HG02798 (cell line): ENCODE measurements around the gene GNAT3.

Experiments used
- ATAC-seq: cut with Tn5 transposase; IDR thresholded peaks from one replicate; pipeline ENCODE4 v1.9.1; 2021; ENCODE audit warnings: mild to moderate bottlenecking; ENCODE audit not compliant: unreplicated experiment, poor library complexity

Gene GNAT3

DNA sequence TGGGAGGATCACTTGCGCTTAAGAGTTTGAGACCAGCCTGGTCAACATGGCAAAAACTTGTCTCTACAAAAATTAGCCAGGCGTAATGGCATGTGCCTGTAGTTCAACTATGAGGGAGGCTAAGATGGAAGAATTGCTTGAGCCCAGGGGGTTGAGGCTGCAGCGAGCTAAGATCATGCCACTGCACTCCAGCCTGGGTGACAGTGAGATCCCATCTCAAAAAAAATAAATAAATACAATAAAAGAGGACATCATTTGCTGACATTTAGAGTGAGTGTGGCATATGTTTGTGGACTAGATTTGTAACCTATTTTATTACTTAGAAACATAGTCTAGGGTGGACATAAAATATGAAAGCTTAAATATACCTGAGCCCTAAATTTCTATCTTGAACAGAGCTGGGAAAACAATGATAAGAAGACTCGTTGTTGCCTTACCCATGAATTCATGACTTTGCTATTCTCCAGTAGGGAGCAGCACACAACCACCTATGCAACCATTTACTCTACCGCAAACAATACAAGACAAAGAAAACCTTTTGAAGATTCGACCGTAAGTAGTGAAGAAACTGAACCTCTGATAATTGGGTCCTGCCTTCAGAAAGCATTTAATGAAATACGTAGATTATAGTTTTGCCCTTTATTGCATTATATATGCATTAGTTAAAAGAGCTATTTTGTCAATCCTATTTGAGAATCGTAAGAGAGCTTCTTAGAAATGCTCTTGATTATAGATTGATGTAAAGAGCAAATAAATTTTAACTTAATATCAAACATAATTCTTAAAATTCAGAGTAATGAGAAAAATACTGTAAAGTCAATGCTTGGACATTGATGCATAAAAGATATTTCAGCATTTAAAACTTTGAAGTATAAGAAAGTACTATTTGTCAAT is 83.5 kb downstream of the GNAT3 start:
- no peak for ATAC-seq

DNA sequence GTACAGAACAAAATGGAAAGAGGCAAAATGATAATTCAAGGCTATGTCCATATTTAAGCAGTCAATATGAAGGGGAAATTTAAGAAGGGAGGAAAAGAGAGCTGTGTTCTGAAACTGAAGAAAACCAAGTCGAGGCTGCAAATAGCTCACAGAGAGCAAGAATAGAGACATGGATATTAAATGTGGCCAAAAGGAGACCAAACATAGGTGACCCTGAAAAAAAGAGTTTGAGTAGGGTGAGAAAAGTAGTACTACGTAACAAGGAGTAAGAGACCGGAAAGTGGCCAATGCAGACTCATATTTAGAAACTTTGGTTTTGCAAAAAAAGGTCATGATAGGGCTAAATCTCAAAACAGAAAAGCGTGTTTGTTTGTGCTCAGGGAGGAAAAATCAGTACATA is 84.6 kb downstream of the GNAT3 start:
- no peak for ATAC-seq

DNA sequence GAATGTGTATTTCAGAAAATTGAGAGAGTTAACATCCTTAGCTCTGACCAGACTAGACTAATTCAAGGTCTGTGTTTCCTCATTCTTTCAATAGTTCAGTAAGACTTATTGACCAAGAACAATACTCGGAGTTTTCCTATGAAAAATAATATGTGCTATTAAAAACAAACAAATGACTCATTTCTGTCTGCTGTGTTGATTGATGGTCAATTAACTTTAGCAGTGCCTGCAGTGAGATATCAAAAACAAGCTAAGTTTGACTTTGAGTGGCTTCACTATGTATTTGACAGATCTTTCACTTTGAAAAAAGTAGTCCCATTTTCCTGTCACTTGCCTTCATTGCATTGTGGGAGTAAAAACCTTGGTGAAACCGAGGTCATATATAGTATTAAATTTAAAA is 91.0 kb downstream of the GNAT3 start:
- ATAC-seq, result no peak

DNA sequence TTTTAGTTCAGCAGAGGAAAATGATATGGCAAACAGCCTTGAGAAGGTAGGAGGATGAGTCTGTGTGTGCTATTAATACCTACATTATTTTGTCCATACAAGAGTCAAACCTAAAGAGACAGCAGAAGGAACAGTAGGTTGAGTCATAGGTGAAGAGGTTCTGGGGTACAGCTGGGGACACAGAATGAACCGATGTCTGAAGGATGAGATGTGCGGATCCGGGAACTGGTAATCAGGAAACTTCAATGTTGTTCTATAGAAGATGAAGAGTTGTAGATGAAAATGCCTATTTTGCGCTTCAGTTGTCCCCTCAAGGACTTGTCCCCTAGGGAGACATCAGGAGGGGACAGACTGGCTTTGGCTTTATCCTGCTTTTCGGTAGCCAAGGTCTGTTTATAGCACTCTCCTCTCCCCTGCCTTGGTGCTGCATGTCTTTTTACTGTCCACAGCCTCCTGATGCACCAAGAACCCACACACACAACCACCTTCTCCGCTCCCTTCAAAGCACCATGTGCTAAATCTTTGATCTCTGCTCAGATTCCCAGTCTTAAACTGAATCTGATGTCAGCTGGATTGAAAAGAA is 94.6 kb downstream of the GNAT3 start:
- no peak for ATAC-seq

DNA sequence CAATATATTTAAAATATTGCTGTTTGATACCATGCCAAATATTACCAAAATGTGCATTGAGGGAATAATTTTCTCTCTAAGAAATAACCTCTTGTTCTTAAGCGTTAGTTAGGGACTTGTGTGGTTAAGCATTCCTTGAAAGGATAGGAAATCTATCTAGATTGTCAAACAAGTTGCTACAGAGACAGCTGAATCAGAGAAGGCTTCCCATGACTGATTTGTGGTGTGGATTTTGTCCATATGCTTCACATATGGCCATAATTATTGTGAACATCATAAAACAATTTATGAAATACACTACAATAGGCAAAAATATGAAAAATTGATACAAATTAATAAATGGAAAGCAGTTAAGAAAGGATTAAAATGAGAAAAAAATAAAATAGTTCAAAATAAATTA is 96.3 kb downstream of the GNAT3 start:
- ATAC-seq, result no peak

DNA sequence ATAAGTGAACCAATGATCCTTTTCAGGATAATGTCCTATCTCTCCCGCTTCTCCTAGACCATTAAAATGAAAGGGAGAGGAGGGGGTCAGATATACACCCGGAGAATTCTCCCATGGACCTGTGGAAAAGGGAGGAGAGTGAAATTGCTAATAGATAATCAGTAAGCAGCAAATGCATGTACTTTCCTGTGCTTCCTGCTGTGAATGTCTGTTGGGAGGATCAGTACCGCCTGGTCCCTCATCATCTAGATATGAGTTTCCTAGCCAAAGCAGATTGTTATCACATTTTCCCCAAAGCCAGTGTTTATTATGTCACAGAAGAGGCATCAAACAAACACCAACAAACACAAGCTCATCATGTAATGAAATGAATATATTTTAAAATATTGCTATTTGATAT is 96.8 kb downstream of the GNAT3 start:
- ATAC-seq, result no peak

DNA sequence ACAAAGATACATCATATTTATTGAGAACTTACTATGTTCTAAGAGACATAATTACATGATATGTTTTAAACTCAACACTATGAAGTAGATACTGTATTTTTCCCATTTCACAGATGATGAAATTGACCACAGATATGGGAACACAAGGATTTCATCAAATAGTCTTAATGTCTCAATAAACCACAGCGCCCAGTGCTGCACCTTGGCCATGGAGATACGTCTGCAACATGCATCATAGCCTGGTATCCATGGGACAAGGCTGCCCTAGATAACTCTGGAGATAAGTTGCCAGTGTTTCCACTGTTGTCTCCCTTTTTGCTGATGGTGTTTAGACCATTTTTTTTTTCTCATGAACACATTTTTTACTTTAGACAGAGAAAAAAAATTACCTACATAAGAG is 97.5 kb downstream of the GNAT3 start:
- no peak for ATAC-seq

DNA sequence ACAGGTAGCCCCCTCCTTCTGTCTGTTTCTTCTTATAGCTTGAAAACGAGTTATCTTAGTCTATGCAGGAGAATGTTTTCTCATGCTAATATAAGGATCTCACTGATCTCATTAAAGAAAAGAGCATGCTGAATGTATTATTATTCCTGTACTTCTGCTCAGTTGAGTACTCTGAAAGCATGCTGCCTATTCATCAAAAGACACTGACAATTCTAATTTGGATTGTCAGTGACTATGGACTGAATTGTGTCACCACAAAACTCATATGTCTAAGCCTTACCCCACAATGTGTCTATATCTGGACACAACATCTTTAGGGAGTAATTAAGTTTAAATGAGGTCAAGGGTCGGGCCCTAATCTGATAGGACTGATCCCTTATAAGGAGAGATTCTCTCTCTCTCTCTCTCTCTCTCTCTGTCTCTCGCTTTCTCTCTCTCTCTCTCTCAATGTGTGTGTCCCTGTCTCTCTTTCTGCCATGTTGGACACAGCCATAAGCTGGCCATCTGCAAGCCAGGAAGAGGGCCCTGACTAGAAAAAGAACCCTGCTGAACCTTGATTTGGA is 98.4 kb downstream of the GNAT3 start:
- no peak for ATAC-seq

DNA sequence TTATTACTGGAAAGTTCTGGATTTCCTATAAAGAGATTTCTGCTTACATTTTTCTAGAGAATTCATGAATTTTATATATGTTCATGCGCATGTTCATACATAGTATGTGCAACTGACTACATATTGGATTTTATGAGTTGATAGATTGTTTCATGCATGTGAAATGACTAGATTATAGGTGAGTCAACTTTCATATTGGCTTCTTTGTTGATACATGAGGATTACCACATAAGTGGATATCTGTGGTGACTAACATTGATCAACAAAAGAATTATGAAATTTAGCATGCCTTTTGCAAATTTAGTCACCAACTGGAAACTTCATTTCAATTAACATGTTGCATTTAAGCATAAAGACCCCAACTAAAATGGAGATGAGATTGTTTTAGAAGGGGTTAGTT is 99.0 kb downstream of the GNAT3 start:
- ATAC-seq, result no peak

DNA sequence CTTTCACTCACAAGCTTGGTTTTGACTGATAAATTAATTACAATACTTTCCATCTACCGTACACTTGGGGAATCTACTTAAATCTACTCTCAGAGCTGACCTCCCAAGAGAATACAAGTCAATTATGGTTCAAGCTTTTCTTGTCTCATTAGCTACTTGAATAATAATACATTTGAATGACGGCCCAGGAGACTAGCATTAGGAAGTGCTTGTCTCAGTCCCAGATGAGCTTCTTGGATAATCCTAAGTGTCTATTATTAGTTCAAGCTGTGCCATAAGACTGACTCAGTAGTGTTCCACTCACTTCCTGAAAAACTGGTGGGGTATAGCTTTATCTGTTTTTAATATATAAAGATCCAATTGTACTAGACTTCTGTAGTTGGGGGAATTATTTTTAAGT is 100.2 kb downstream of the GNAT3 start:
- no peak for ATAC-seq

DNA sequence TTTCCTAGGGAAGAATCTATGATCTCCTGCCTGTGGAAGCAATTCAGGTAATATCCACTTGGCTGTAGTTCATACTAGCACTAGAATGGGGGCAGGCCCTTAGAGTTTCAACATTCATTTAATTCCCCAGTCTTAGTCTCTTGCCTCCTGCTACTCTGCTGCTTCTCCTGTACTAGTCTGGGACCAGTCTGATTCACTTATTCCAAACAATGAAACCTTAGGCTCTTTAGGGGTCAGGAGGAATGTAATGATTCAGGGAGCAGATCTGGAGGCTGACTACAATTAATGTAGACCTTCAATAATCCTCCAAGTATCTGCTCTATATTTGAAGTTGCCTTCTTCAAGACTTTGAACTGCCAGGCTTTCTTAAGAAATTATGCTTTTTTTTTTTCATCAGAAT is 101.8 kb downstream of the GNAT3 start:
- ATAC-seq, result no peak
